Nephron (organoid): ENCODE data around the gene NINJ2.
A peak's percentile ranks its signal among the peaks of the same experiment; 100 is the strongest.

ENCODE experiments used
- H3K27ac Mint-ChIP-seq, 3 experiments: 2 replicates each; pipeline ENCODE4 v1.8.0; 2020; ENCODE audit warnings: mixed read lengths in 3 of 3, mild to moderate bottlenecking in 2 of 3, moderate library complexity in 1 of 3
- H3K27me3 Mint-ChIP-seq: 2 replicates; pipeline ENCODE4 v1.8.0; 2021; ENCODE audit warnings: low read depth, mild to moderate bottlenecking, moderate library complexity, mixed read lengths
- H3K36me3 Mint-ChIP-seq: 2 replicates; pipeline ENCODE4 v1.8.0; 2020; ENCODE audit warnings: low read depth, mixed read lengths
- H3K4me1 Mint-ChIP-seq: 2 replicates; pipeline ENCODE4 v1.8.0; 2020; ENCODE audit warnings: mixed read lengths
- H3K4me3 Mint-ChIP-seq, 3 experiments: 2 replicates each; pipeline ENCODE4 v1.8.0; 2020; ENCODE audit warnings: mild to moderate bottlenecking in 3 of 3, mixed read lengths in 3 of 3, moderate library complexity in 2 of 3
- H3K9me3 Mint-ChIP-seq: 2 replicates; pipeline ENCODE4 v1.8.0; 2020; ENCODE audit warnings: mixed read lengths
- TF ChIP-seq, protein P1 (sequence below), 3 experiments: fragments of 200-600 bp; sonication (generic); IDR thresholded peaks; one replicate each; pipeline ENCODE4 v1.5.0; 2021; ENCODE audit warnings: antibody characterized with exemption in 3 of 3; ENCODE audit not compliant: unreplicated experiment in 3 of 3

NINJ2 gene

GRCh38 chr12:544142-544541 is 119.1 kb downstream of the NINJ2 start:
- peaks cover 33% of the 10 kb centered on the region for H3K27me3 Mint-ChIP-seq
- H3K9me3 Mint-ChIP-seq, result no peaks in the 10 kb centered on the region
- H3K4me1 Mint-ChIP-seq, result peaks cover 41% of the 10 kb centered on the region
- TF ChIP-seq, protein P1, sequence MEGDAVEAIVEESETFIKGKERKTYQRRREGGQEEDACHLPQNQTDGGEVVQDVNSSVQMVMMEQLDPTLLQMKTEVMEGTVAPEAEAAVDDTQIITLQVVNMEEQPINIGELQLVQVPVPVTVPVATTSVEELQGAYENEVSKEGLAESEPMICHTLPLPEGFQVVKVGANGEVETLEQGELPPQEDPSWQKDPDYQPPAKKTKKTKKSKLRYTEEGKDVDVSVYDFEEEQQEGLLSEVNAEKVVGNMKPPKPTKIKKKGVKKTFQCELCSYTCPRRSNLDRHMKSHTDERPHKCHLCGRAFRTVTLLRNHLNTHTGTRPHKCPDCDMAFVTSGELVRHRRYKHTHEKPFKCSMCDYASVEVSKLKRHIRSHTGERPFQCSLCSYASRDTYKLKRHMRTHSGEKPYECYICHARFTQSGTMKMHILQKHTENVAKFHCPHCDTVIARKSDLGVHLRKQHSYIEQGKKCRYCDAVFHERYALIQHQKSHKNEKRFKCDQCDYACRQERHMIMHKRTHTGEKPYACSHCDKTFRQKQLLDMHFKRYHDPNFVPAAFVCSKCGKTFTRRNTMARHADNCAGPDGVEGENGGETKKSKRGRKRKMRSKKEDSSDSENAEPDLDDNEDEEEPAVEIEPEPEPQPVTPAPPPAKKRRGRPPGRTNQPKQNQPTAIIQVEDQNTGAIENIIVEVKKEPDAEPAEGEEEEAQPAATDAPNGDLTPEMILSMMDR (IDR thresholded peaks at IDR 0.05; ENCODE audit: unreplicated experiment in 3 of 3), result no peak
- no peaks in the 10 kb centered on the region for H3K36me3 Mint-ChIP-seq
- peak overlapping the region in 1 of 3 experiments; percentile 12 for H3K27ac Mint-ChIP-seq
- peak overlapping the region in 1 of 3 experiments; percentile 3 for H3K4me3 Mint-ChIP-seq

GRCh38 chr12:543114-543451 is 120.2 kb downstream of the NINJ2 start:
- Mint-ChIP-seq H3K4me3 (peak overlapping the region in 1 of 3 experiments; percentile 33), H3K9me3 (no peaks in the 10 kb centered on the region)

DNA sequence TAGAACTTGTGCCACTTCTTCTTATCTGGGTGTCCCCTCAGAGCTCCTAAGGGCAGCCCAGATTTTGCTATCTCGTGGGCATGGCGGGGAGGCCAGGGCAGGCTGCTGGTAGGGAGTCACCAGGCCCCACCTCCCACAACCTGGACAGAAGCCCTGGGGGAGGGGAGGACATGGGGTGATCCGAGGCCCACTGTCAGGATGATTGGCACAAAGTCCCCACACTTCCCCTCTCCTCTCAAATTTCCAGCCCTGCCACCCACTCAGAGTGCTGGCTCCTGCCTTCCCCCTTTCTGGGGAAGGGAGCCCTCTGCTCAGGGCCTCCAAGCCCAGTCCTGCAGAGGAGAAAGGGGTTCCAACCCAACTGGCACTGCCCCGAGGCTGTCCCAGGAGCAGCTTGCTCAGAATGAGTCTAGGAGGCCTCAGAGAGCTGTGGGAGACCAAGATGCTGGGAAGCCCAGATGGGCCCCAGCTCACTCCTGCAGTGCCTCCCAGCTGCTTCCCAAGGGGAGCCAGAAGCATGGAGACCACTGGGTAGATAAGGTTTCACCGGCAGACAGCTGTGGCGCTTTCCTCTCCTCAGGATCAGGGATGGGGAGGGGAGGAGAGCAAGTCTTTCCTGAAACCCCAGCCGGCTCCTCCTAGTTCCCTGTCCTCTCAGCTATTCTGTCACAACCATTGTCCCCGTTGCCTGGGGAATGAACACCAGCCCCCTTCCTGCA is 120.7 kb downstream of the NINJ2 start:
- peak overlapping the region in 1 of 3 experiments; percentile 33 for H3K4me3 Mint-ChIP-seq
- H3K9me3 Mint-ChIP-seq, result no peaks in the 10 kb centered on the region
- H3K4me1 Mint-ChIP-seq, result peaks cover 47% of the 10 kb centered on the region
- H3K36me3 Mint-ChIP-seq, result no peaks in the 10 kb centered on the region
- TF ChIP-seq, protein P1 (IDR thresholded peaks at IDR 0.05; ENCODE audit: unreplicated experiment in 3 of 3), result no peak
- peaks cover 33% of the 10 kb centered on the region for H3K27me3 Mint-ChIP-seq
- H3K27ac Mint-ChIP-seq, result peak overlapping the region; percentile 65 to 73 (median 71)

More at GRCh38 chr12:543114-543451, 120.2 kb downstream of the NINJ2 start:
- Mint-ChIP-seq H3K27ac (peak overlapping the region; percentile 65 to 73 (median 71)), H3K4me1 (peaks cover 47% of the 10 kb centered on the region), H3K27me3 (peaks cover 33% of the 10 kb centered on the region), H3K36me3 (no peaks in the 10 kb centered on the region)
- TF ChIP-seq, protein P1 (IDR thresholded peaks at IDR 0.05; ENCODE audit: unreplicated experiment in 3 of 3), result no peak

GRCh38 chr12:541676-542324 is 121.4 kb downstream of the NINJ2 start:
- Mint-ChIP-seq H3K4me1 (peaks cover 47% of the 10 kb centered on the region), H3K27ac (peak overlapping the region; percentile 53 to 71 (median 65))
- TF ChIP-seq, protein P1 (IDR thresholded peaks at IDR 0.05; ENCODE audit: unreplicated experiment in 3 of 3), result no peak

DNA sequence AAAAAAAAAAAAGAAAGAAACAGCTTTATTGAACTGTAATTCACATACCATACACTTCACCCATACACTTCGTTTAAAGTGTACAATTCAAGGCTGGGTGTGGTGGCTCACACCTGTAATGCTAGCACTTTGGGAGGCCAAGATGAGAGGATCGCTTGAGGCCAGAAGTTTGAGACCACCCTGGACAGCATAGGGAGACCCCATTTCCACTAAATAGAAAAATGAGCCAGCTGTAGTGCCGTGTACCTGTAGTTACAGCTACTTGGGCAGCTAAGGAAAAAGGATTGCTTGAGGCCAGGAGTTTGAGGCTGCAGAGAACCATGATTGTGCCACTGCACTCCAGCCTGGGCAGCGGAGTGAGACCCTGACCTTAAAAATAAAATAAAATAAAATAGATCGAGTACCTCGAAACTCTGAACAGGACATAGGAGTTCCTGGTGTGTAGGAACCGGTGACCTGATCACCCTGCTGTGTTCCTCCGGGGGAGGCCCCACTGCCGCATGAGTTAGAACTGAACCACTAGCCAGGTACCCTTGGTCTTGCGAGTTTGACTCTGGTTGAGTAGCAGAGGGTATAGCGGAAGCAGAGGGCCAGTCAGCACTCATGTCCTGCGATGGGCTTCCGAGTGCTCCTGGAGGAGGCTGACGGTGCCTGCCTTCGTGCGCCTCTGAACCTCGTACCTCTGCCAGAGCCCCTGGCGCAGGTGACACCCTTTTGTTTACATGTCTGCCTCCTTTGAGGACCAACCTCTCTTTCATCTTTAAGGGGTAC is 123.5 kb downstream of the NINJ2 start:
- Mint-ChIP-seq H3K4me1 (peaks cover 36% of the 10 kb centered on the region), H3K36me3 (no peaks in the 10 kb centered on the region), H3K4me3 (no peak overlapping the region), H3K9me3 (no peaks in the 10 kb centered on the region), H3K27me3 (peaks cover 15% of the 10 kb centered on the region), H3K27ac (peak overlapping the region in 2 of 3 experiments; percentile 7 to 36)
- TF ChIP-seq, protein P1 (IDR thresholded peaks at IDR 0.05; ENCODE audit: unreplicated experiment in 3 of 3), result no peak

More at GRCh38 chr12:541676-542324, 121.4 kb downstream of the NINJ2 start:
- peaks cover 29% of the 10 kb centered on the region for H3K27me3 Mint-ChIP-seq
- H3K36me3 Mint-ChIP-seq, result no peaks in the 10 kb centered on the region
- H3K4me3 Mint-ChIP-seq, result no peak overlapping the region
- H3K9me3 Mint-ChIP-seq, result no peaks in the 10 kb centered on the region
